ENCODE data around the gene PDIA4. TPM values are rescaled to one million over a fixed set of nuclear protein-coding genes. Genes with fewer than 3 reads are reported as not detected.

The PDIA4 gene
- polyA plus RNA-seq, 2 of the 4 experiments (the other 2 are of a cell fraction), result 175 to 214 TPM

GRCh38 chr7:149003018-149003417 is 25.3 kb downstream of the PDIA4 start:
- FAIRE-seq (no peak), ATAC-seq (no peak), DNase-seq (ENCODE audit: low read depth in 1 of 2, low spot score in 1 of 2) (no peak)
- H3K9me3 ChIP-seq, result no peaks in the 10 kb centered on the region
- WGBS (ENCODE audit: missing lambda C conversion rate), result 74% methylated on average over 9 of the region's 11 CpGs
- no peaks in the 10 kb centered on the region for H3K4me1 ChIP-seq
- no peak overlapping the region for H3K4me2 ChIP-seq
- ChIA-PET CTCF (interaction anchor here (1.1 to 5.4 kb wide), 2 partner anchors 48 to 62 kb away, joined by 4 to 31 read pairs; no protein-coding TSS in a partner anchor), POLR2A (no interaction called here)
- H3K4me3 ChIP-seq, result no peak overlapping the region
- TF ChIP-seq, protein P1, sequence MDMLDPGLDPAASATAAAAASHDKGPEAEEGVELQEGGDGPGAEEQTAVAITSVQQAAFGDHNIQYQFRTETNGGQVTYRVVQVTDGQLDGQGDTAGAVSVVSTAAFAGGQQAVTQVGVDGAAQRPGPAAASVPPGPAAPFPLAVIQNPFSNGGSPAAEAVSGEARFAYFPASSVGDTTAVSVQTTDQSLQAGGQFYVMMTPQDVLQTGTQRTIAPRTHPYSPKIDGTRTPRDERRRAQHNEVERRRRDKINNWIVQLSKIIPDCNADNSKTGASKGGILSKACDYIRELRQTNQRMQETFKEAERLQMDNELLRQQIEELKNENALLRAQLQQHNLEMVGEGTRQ (IDR thresholded peaks at IDR 0.05), result no peak
- TF ChIP-seq MYC (IDR thresholded peaks at IDR 0.05; ENCODE audit: borderline replicate concordance, low read length) (no peak), RNF2 (IDR thresholded peaks at IDR 0.05; ENCODE audit: borderline replicate concordance, low read depth) (no peak)
- no peak overlapping the region for H3K27ac ChIP-seq

DNA sequence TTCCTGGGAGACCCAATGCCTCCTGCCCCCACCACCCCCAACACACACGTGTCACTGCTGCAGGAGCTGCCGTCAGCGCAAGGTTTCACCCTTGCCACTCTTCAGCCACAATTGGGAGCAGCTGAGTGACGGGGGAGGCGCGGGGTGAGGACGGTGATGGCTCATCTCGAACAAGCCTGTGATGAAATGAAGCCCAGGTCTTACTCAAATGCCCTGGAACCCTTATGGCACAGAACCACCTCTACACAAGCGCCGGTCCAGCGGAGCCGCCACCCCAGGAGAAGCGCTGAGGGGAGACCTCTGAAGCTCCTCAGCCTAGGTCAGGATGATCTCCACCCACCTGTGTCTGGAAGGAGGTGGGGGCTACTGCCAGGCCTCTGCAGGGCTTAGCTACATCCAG is 25.7 kb downstream of the PDIA4 start:
- no peak for TF ChIP-seq MYC (IDR thresholded peaks at IDR 0.05; ENCODE audit: borderline replicate concordance, low read length)
- no peak for TF ChIP-seq ZNF302 (CRISPR knock-in tag; IDR thresholded peaks at IDR 0.05)
- no peak for TF ChIP-seq RARB (CRISPR knock-in tag; IDR thresholded peaks at IDR 0.05)
- TF ChIP-seq GATA3 (IDR thresholded peaks at IDR 0.05; ENCODE audit: borderline replicate concordance), result no peak
- no peak for TF ChIP-seq PBX3 (IDR thresholded peaks at IDR 0.05)
- TF ChIP-seq ESRRA (IDR thresholded peaks at IDR 0.05; ENCODE audit: borderline replicate concordance, low read length), result no peak
- no peak for TF ChIP-seq EHF (CRISPR knock-in tag; IDR thresholded peaks at IDR 0.05)
- no peak for TF ChIP-seq KDM1A (IDR thresholded peaks at IDR 0.05; ENCODE audit: low read depth)
- no peak for TF ChIP-seq PHF8 (IDR thresholded peaks at IDR 0.05; ENCODE audit: borderline replicate concordance, low read depth)
- no peak for TF ChIP-seq MAZ (IDR thresholded peaks at IDR 0.05; ENCODE audit: borderline replicate concordance, low read depth, low read length)
- no peak for TF ChIP-seq CBX8 (IDR thresholded peaks at IDR 0.05)
- no peak for TF ChIP-seq NFE2L2 (conservative IDR thresholded peaks at IDR 0.05; ENCODE audit: low read length)
- no peak for TF ChIP-seq POLR2A (IDR thresholded peaks at IDR 0.05; ENCODE audit: low read length)
- TF ChIP-seq, protein P2, sequence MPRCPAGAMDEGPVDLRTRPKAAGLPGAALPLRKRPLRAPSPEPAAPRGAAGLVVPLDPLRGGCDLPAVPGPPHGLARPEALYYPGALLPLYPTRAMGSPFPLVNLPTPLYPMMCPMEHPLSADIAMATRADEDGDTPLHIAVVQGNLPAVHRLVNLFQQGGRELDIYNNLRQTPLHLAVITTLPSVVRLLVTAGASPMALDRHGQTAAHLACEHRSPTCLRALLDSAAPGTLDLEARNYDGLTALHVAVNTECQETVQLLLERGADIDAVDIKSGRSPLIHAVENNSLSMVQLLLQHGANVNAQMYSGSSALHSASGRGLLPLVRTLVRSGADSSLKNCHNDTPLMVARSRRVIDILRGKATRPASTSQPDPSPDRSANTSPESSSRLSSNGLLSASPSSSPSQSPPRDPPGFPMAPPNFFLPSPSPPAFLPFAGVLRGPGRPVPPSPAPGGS (IDR thresholded peaks at IDR 0.05), result no peak
- TF ChIP-seq EHMT2 (IDR thresholded peaks at IDR 0.05; ENCODE audit: low read depth), result no peak
- TF ChIP-seq MAFK (IDR thresholded peaks at IDR 0.05; ENCODE audit: partially characterized antibody), result no peak
- TF ChIP-seq ATOH8 (CRISPR knock-in tag; IDR thresholded peaks at IDR 0.05; ENCODE audit: low read depth), result no peak
- Histone ChIP-seq H3K27ac (no peak overlapping the region), H3K4me2 (no peak overlapping the region), H3K4me3 (no peak overlapping the region), H3K9me3 (no peaks in the 10 kb centered on the region), H3K4me1 (no peaks in the 10 kb centered on the region)
- no peak for FAIRE-seq
- no peak for ATAC-seq
- 92% methylated on average over 13 of the region's 13 CpGs for WGBS (ENCODE audit: missing lambda C conversion rate)
- ChIA-PET POLR2A (no interaction called here), CTCF (interaction anchor here (1.1 to 5.4 kb wide), 2 partner anchors 49 to 63 kb away, joined by 4 to 31 read pairs; no protein-coding TSS in a partner anchor)
- DNase-seq (ENCODE audit: low read depth in 1 of 2, low spot score in 1 of 2), result no peak

DNA sequence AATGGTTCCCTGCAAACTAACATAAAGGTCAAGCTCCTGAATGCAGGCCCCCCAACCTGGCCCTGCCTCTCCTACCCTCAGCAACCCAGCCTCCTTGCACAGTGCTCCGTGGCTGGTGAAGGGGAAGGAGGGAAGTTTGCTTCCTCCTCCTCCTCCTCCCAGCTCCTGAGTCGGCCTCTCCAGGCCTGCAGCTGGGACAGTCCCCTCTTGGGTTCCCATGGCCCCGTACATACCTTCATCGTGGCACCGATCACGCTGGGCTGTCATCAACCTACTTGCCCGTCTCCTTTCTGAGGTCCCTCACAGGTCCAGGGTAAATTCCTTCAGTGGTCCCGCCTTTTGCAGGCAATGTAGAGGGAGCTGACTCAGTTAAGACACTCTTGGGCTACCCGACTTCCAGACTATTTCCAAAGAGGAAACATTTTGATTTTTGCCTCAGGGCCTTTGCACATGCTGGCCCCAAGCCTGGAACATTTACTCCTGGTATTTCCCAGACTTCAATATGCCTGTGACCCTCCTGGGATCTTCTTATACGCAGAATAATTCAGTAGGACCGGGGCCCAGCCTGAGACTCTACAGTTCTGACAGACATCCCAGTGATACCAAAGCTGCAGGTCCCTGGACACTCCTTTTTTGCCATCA is 26.8 kb downstream of the PDIA4 start:
- ChIA-PET POLR2A (no interaction called here), CTCF (interaction anchor here (1.0 to 5.4 kb wide), 4 partner anchors 10 to 64 kb away, joined by 3 to 31 read pairs (median 5); no protein-coding TSS in a partner anchor)
- FAIRE-seq, result no peak
- no peak for DNase-seq (ENCODE audit: low read depth in 1 of 2, low spot score in 1 of 2)
- WGBS (ENCODE audit: missing lambda C conversion rate), result 84% methylated on average over 11 of the region's 11 CpGs
- no peak overlapping the region for H3K4me2 ChIP-seq
- no peaks in the 10 kb centered on the region for H3K4me1 ChIP-seq
- H3K4me3 ChIP-seq, result no peak overlapping the region
- H3K9me3 ChIP-seq, result no peaks in the 10 kb centered on the region
- no peak overlapping the region for H3K27ac ChIP-seq
- ATAC-seq, result no peak
- TF ChIP-seq HOXB13 (CRISPR knock-in tag; IDR thresholded peaks at IDR 0.05; ENCODE audit: low read depth) (no peak), HOXA7 (CRISPR knock-in tag; IDR thresholded peaks at IDR 0.05) (no peak), POLR2AphosphoS2 (conservative IDR thresholded peaks at IDR 0.05; ENCODE audit: low read length) (no peak), HOXB5 (CRISPR knock-in tag; IDR thresholded peaks at IDR 0.05) (no peak), MAZ (IDR thresholded peaks at IDR 0.05; ENCODE audit: borderline replicate concordance, low read depth, low read length) (no peak), HES2 (IDR thresholded peaks at IDR 0.05) (no peak), PBX3 (IDR thresholded peaks at IDR 0.05) (no peak), FOSL2 (IDR thresholded peaks at IDR 0.05) (no peak), FOSL2 (CRISPR knock-in tag; IDR thresholded peaks at IDR 0.05) (no peak), MYC (IDR thresholded peaks at IDR 0.05; ENCODE audit: borderline replicate concordance, low read length) (no peak)

Data from A549 (cell line).